HG03066 (cell line): ENCODE data around the gene HIVEP3.

Source experiments
- ATAC-seq: cut with Tn5 transposase; IDR thresholded peaks from one replicate; pipeline ENCODE4 v1.9.1; 2021; ENCODE audit warnings: low read depth; ENCODE audit not compliant: unreplicated experiment

Gene HIVEP3

DNA sequence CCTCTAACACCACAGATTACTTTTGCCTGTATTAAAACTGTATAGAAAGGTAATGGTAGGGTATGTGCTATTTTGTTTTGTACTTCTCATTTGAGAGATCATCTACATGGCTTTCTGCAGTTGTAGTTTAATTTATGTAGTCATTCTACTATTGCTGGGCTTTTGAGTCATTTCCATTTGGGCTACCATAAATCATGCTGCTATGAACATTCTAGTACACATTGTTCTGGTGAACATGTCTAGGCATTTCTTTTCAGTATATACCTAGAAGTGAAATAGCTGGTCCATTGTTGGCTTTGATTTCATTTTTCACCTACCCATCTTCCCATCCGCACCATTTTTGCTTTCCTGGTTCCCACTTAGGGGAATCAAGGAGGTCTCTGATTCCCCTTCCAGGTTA, 453.0 kb downstream of the HIVEP3 start:
- no peak for ATAC-seq

DNA sequence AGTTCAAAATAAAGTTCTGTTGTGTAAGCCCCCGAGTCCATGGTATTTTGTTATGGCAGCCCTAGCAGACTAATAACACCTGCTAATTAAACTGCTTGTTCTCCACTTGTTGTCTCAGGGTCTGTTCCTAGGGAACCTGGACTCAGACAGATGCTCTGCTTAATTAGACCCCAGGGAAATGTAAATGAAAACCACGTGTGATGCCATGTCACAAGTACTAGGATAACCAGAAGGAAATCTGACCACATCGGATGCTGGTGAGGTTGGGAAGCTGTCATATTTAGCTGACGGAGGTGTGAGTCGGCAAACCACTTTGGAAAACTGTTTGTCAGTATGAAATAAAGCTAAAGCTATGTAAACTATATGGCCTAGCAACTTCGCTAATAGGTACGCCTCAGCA, 453.8 kb downstream of the HIVEP3 start:
- no peak for ATAC-seq

DNA sequence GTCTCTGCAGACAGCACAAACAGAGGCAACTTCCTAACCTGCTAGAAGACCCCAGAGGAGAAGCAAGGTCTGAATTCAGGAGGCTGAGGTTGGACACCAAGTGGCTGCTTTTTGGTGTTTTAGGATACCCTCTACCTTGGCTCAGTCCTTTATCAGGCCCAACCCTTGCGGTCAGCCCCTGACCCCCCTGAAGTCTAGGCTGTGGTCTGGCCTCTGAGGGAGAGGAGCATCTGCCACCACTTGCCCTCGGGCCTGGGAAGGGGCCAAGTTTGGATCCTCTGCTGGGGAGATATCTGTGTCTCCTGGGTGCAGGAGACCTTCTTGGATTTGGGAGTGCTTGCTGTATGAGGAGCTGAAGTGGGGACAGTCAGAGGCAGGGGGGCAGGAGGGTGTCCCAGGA, 455.2 kb downstream of the HIVEP3 start:
- ATAC-seq, result no peak

DNA sequence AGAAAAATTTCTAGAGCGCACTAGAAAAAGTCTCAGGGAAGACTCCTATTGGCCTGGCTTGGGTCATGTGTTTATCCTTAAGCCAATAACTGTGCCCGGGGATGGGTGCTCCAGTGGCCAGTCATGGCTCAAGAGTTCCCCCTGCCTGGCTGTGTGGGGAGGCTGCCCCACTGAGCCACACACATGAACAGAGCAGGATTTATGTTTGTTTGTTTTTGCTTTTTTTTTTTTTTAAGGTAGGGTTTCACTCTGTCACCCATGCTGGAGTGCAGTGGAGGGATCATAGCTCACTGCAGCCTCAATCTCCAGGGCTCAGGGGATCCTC, 456.1 kb downstream of the HIVEP3 start:
- ATAC-seq, result no peak

DNA sequence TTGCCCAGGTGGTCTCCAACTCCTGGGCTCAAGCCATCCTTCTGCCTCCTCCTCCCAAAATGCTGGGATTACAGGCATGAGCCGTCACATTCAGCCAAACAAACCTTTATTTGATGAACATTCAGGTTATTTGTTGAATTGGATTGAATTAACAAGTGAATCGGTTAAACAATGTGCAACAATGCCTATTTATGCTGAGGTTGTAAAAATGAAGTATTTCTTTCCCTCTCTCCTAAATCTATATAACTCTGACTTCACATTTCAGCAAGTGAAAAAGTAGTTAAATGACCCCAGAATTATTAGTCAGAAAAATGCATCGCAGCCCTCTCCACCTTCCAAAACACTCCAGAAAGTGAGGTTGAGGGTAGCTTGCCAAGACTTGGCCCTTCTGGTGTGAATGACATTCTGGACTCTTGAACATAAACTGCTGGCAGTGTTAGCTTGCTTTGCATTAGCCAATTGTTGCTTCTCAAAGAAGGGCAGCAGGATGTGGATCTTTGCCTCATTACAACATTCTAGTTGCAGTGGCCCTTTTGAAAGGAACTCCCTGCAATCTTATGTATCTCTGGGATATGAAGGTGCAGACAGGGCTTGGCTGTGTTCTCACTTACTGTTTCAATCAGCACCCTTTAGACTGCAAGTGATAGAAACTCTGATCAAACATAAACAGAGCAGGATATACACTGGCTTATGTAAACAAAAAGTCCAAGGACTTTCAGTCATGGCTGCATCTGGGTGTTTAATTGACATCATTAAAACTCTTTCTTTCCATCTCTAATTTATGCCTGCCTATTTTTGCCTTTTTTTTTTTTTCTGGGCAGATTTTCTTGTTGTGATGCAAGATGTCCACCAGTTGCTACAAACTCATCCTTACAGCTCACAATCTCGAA, 456.7 kb downstream of the HIVEP3 start:
- no peak for ATAC-seq

DNA sequence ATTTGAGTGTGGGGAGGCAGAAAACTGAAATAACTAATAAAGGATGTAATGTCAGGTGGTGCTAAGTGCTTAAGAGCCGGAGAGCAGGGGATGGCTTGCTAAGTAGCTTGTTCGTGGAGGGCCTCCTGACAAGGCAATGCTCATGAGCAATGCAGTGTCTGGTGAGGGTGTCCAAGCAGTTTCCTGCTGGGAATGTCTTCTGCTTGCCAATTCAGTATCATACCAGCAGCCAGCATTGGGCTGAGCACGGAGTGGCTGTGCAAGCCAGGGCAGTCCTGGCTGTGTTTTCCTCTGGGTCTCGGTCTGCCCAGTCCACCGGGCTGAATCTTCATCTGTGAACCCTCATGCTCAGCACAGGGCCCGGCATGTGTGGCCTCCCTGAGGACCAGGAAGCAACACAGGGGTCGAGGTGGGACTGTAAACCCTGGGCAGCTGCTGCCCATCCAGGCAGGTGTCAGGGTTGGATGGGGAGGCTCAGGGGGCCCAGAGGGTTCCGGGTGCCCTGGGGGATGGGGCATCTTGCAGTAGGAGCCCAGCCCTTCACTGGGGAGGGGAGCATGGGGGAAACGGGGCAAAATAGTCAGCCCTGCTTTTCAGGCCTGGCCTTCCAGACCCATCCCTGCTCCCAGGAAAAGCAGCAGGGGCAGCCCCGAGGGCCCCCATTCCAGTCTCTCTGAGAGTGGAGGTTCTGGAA, 461.7 kb downstream of the HIVEP3 start:
- no peak for ATAC-seq
